DOHH2 (cell line): Measurements from ENCODE around the gene SLC35F6.

ENCODE experiments used
- H3F3A ChIP-seq: fragments of 200-600 bp; sonication (generic), shearing (Covaris generic); 2 replicates; pipeline ENCODE4 v1.6.0; 2016; ENCODE audit warnings: antibody characterized with exemption, mild to moderate bottlenecking; ENCODE audit not compliant: control insufficient read depth, insufficient read depth
- H3K27ac ChIP-seq: fragments of 200-600 bp; sonication (generic); 2 replicates; pipeline ENCODE4 v1.5.1; 2014; ENCODE audit warnings: low read depth, mild to moderate bottlenecking, low read length, moderate library complexity
- H3K27me3 ChIP-seq: fragments of 200-600 bp; sonication (generic); 2 replicates; pipeline ENCODE4 v1.6.1; 2014; ENCODE audit warnings: mild to moderate bottlenecking, low read length, mixed read lengths; ENCODE audit not compliant: control insufficient read depth
- H3K36me3 ChIP-seq: fragments of 200-600 bp; sonication (generic); 2 replicates; pipeline ENCODE4 v1.6.1; 2014; ENCODE audit warnings: mild to moderate bottlenecking, low read length, moderate library complexity, mixed read lengths; ENCODE audit not compliant: control insufficient read depth
- H3K4me1 ChIP-seq: fragments of 200-600 bp; sonication (generic); 2 replicates; pipeline ENCODE4 v1.6.1; 2014; ENCODE audit warnings: mild to moderate bottlenecking, low read length, mixed read lengths; ENCODE audit not compliant: control insufficient read depth
- H3K4me2 ChIP-seq: fragments of 200-600 bp; sonication (generic); 2 replicates; pipeline ENCODE4 v1.6.0; 2014; ENCODE audit warnings: mild to moderate bottlenecking, low read length, moderate library complexity
- H3K4me3 ChIP-seq: fragments of 200-600 bp; sonication (generic); 2 replicates; pipeline ENCODE4 v1.5.1; 2014; ENCODE audit warnings: mild to moderate bottlenecking, low read length, mixed read lengths
- H3K79me2 ChIP-seq: fragments of 200-600 bp; sonication (generic); 2 replicates; pipeline ENCODE4 v1.6.1; 2014; ENCODE audit warnings: mild to moderate bottlenecking, low read length, mixed read lengths; ENCODE audit not compliant: control insufficient read depth
- H3K9me2 ChIP-seq: fragments of 200-600 bp; sonication (generic); replicated peaks from 2 replicates; pipeline ENCODE4 v1.6.1; 2014; ENCODE audit warnings: mild to moderate bottlenecking, low read length, mixed read lengths; ENCODE audit not compliant: control insufficient read depth
- H3K9me3 ChIP-seq: fragments of 200-600 bp; sonication (generic); 2 replicates; pipeline ENCODE4 v1.6.1; 2014; ENCODE audit warnings: antibody characterized with exemption, low read length, mixed read lengths; ENCODE audit not compliant: control insufficient read depth, insufficient read depth
- H4K20me1 ChIP-seq: fragments of 200-600 bp; sonication (generic); 2 replicates; pipeline ENCODE4 v1.6.0; 2014; ENCODE audit warnings: low read depth, mild to moderate bottlenecking, antibody characterized with exemption, low read length, moderate library complexity; ENCODE audit not compliant: control insufficient read depth, insufficient read depth
- CTCF ChIP-seq: fragments of 200-600 bp; sonication (generic); IDR thresholded peaks from one replicate; pipeline ENCODE4 v1.5.1; 2014; ENCODE audit warnings: antibody characterized with exemption, mild to moderate bottlenecking, low read depth, low read length; ENCODE audit not compliant: poor library complexity, severe bottlenecking
- EZH2phosphoT487 ChIP-seq: fragments of 200-600 bp; sonication (generic); IDR thresholded peaks from 2 replicates; pipeline ENCODE4 v1.6.1; 2017; ENCODE audit warnings: borderline replicate concordance, mild to moderate bottlenecking, antibody characterized with exemption, low read length, moderate library complexity, mixed read lengths

Gene SLC35F6

GRCh38 chr2:26716769-26717168 lies 47.3 kb upstream of the SLC35F6 start:
- Histone ChIP-seq H4K20me1 (no peaks in the 10 kb centered on the region), H3K79me2 (no peaks in the 10 kb centered on the region), H3K36me3 (no peaks in the 10 kb centered on the region), H3F3A (no peaks in the 10 kb centered on the region), H3K27me3 (no peaks in the 10 kb centered on the region), H3K27ac (no peak overlapping the region), H3K4me2 (no peak overlapping the region), H3K4me1 (no peaks in the 10 kb centered on the region), H3K4me3 (no peak overlapping the region), H3K9me3 (no peaks in the 10 kb centered on the region), H3K9me2 (no peaks in the 10 kb centered on the region)
- TF ChIP-seq EZH2phosphoT487 (no peak), CTCF (no peak)

GRCh38 chr2:26717362-26717761 lies 46.7 kb upstream of the SLC35F6 start:
- H3K4me1 ChIP-seq = no peaks in the 10 kb centered on the region
- no peak for TF ChIP-seq EZH2phosphoT487
- TF ChIP-seq CTCF = no peak
- H3K36me3 ChIP-seq = no peaks in the 10 kb centered on the region
- H3F3A ChIP-seq = no peaks in the 10 kb centered on the region
- no peaks in the 10 kb centered on the region for H3K9me3 ChIP-seq
- H3K27me3 ChIP-seq = no peaks in the 10 kb centered on the region
- no peaks in the 10 kb centered on the region for H4K20me1 ChIP-seq
- H3K4me2 ChIP-seq = no peak overlapping the region
- H3K27ac ChIP-seq = no peak overlapping the region
- no peaks in the 10 kb centered on the region for H3K9me2 ChIP-seq
- no peaks in the 10 kb centered on the region for H3K79me2 ChIP-seq
- no peak overlapping the region for H3K4me3 ChIP-seq

- H3K36me3 ChIP-seq = no peaks in the 10 kb centered on the region
- H3K4me1 ChIP-seq = no peaks in the 10 kb centered on the region
- no peak overlapping the region for H3K27ac ChIP-seq
- H3K4me3 ChIP-seq = no peak overlapping the region
- no peaks in the 10 kb centered on the region for H4K20me1 ChIP-seq
- no peaks in the 10 kb centered on the region for H3F3A ChIP-seq
- no peaks in the 10 kb centered on the region for H3K9me2 ChIP-seq
- no peaks in the 10 kb centered on the region for H3K27me3 ChIP-seq
- no peaks in the 10 kb centered on the region for H3K79me2 ChIP-seq
- TF ChIP-seq CTCF = no peak
- TF ChIP-seq EZH2phosphoT487 = no peak
- no peak overlapping the region for H3K4me2 ChIP-seq
- H3K9me3 ChIP-seq = no peaks in the 10 kb centered on the region
These were observed 45.0 kb upstream of the SLC35F6 start for GRCh38 chr2:26718949-26719686.
